Stimulated activated CD4-positive, alpha-beta T cell treated with anti-CD3 and anti-CD28 coated beads, Interleukin-4, amount 100 ng/mL, for 4 hours (primary cell): ENCODE measurements around the gene FARP1.

Source experiments
- DNase-seq, 2 experiments: peaks; one replicate each; pipeline ENCODE4 v3.0.0-alpha.2; 2020

The FARP1 gene

DNA sequence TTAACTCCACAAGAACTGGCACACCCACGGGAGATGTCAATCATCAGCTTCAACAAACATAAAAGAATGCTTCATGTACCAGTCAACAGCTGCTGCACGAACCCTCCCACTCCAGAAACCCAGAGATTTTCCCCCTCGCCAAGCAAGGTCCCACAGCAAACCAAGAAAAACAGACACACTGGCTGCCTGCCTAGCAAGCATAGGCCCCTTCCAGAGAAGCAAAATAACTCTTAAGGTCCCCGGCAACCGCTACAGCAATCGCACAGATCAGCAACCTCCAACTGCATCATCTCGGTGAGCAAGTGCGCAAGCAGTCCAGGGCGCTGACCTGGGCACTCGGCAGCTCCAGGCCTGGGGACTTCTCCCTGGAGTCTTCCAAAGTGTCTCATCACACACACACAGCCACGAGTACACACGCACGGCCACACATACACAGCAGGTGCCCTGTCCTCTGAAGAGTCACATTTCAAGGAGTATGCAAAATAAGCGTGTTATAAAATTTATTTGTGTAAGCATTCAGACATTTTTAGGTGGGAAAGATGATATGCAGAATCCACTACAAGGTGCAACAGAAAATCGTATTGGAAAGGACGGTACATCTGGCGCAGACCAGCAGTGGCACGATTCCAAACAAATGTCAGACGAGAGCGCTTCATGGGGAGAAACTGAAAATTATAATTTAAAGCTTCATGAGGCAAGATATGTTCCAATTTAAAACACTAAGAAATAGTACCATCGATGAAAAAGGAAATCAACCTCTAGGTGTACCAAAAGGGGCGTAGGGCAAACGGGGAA, 309.0 kb downstream of the FARP1 start:
- no peak for DNase-seq

DNA sequence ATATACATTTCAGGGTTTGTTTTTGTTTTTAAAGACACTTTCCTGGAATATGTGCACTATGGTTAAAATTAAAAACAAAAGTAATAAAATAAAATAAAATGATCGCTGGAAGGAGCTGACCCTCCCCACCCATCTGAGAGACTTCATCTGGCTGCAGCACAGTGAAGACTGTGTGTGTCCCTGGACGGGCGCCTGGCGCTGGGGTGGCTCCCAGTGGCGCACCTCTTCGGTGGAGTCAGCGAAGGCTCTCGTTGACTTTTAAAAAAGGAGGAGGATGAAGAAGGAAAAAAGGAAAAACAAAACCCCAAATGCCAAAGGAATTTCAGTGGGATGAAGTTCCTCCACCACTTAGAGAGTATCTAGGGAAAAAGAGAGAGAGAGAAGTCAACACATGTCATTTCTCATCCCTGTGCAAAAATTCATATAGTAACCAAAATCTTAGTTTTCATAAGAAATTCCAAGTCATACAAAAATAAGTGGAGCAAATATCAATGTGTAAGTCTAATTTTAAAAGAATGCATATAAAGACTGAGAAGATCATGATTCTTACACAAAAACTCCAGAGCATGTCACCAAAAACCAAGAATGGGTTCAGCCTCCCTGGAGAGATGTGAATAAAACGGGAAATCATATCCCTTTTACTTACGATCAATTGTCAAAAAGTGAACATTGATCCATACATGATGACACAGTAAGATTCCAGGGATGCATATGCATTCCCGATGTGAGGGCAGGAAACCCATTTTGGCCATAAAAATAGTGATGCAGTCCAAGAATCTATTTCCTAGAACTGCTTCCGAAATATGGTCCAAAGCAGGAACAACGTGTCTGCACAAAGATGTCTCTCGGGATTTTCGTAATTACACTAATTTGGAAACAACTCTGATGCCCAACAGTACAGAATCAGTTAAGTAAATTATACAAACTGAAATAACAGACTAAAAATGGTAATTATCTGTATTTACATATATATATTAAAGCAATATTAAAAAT, 310.3 kb downstream of the FARP1 start:
- no peak for DNase-seq

DNA sequence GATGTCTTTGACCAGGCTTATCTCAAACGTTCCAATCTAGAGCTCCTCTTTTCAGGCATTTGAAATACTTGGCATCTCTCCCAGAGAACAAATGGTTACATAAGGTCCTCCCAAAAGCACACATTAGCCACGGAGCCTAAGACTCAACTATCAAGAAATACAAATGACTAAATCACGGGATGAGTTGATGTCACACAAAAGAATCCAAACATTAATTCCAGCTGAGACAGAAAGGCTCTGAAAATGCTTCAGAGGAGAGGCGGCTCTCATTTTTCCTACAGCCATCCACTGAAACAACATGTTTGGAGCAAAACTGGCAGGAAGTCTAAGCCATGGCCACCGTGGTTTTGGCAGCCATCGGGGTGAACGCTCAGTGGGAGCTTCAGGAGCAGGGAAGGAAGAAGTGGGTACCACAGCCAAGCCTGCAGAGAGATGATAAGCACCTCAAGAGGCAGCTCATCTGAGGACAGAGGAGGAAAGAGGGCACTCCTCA, 311.5 kb downstream of the FARP1 start:
- DNase-seq = no peak

DNA sequence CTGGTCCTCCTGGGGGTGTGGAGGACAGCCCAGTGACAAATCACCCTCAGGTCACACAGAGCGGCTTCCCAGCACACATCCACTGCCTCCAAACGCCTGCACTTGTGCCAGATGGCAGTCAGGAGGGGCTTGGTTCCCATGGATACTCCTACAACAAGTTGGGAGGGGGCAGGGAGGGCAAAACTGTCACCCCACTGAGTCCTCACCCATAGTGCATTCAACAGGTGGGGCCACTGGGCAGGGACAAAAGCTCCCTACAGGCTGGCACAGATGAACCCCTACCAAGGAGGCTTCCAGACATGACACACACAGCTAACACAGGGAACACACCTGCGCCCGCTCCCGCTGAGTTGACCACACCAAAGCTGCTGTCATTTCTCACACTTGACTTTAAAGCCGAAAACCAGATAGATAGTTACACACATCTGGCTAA, 313.5 kb downstream of the FARP1 start:
- no peak for DNase-seq

DNA sequence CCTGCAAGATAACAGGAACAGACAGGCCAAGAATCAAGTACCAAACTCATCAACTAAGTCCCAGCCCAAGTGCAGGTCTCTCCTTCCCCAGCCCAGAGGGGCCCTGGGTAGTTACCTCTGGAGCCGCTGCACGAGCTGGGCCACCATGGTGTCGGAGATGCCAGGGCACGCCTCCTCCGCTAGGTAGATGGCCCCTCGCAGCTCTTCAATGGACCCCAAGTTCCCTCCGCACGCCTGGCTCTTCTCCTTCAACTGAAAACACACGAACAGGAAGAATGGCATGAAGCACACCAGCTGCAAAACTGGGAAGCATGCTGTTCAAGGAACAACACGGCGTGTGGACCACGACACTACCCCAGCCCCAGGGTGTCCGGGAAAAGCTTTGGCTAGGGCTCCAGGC, 314.2 kb downstream of the FARP1 start:
- no peak for DNase-seq

DNA sequence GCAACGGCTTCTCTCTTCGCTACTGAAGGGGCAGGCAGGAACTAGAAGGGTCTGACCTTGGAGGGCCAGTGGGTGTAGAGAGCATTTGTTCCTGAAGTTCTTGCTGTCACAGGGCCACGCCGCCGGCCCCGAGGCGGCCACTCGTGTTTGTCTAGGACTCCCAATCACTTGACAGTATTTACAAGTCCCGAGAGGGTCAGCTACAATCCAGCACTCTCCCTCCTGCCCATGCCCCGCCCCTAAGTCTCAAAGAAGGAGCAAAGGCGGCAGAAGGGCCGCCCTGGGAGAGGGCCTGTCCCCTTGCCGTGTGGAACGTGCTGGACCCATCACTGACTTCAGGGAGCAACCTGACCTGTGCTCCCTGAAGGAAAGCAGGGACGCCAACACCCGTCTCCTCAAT, 315.5 kb downstream of the FARP1 start:
- no peak for DNase-seq

DNA sequence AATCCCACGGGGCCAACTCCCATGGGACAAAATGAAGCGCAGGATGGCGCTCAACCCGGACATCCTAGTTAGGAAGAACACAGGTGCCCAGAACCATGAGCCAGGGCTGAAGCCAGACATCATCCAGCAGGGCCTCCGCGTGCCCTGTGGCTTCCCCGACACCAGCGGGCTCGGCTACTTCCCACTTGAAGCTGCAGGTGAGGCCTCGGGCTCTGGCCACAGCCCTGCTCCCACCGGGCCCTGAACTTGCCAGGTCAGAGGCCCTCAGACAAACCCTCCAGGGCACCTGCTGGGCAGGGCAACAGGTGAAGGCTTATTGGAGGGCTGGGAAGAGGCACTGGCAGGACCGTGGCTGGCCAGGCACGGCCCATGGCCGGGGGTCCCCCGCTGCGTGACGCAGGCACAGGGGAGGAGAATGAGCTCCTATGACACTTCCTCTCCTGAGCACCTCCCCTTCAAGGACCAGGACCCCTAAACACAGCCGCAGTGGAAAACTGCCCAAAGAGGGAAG, 316.3 kb downstream of the FARP1 start:
- DNase-seq = no peak

DNA sequence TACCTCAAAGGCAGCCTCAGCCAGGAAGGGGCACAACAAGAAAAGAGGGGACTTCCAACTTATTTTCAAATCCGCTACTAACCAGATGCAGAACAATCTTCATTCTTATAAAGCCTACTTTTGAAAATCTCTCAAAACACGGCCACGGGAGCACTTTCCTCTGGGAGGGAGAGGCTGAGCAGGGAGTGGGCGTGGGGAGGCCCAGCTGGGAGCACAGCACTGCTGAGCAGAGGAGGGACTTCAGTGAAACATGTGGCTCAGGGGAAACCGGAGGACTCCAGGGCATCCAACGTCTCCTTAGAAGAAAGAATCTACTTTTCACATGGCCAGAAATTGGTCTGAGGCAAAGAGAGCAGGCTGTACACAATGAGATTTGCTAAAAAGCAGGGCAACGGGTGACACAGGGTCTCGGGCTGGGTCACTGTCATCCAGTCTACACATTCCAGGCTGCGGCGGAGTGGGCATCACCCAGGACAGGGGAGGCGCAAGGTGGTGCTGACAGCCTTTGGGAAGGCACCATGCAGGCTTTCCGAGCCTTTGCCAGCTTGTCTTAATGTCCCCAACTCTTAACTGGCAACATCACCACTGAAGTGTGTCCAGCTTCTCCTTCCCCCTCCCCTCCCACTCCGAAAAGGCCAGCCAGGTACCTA, 317.0 kb downstream of the FARP1 start:
- no peak for DNase-seq

DNA sequence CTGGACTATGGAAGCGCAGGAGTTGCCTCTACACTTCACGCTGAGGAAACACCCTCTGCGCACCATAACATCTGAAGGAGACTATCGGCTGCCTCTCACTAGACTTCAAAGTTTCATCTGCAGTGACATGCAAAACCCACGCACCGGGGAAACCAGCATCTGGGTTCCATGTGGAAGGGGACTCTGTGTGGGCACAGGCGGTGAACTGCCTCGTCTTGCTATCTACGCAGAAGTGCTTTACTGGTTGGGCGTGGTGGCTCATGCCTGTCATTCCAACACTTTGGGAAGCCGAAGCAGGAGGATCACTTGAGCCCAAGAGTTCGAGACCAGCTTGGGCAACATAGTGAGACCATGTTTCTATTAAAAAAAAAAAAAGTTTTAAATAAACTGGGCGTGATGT, 317.6 kb downstream of the FARP1 start:
- DNase-seq = peak in 1 of 2 experiments; percentile 40

DNA sequence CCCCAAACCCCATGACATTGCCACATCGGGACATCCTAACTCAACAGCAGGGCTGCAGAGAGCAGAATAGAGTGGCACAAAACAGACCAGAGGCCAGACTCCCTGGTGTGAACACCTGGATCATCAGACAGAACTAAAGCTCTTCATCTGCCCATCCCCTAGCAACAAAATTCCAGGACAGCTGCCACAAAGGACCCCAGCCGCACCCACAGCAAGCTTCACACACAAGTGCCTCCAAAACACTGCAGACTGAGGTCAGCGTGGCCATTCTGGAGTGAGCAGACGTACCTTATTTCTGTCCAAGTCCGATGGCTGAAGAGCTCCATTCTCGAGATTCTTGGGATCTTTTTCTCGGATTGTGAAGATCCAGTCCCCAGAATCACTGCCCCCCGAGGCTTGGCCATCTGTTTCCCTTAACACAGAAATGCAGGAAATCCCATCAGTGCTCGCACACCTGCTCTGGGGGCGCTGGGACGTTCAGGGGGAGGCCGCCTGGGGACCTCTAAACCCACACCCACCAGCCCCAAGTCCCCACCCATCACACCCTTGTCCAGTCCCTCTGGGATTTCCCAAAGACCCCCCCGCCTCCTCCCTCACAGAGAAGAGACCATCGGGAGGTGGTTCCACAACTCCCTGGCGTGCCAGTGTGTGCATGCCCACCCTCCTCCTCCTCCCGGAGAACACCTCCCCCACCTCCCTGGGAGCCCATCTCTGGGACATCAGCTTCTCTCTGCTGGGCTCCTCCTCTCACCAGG, 318.8 kb downstream of the FARP1 start:
- DNase-seq = no peak

DNA sequence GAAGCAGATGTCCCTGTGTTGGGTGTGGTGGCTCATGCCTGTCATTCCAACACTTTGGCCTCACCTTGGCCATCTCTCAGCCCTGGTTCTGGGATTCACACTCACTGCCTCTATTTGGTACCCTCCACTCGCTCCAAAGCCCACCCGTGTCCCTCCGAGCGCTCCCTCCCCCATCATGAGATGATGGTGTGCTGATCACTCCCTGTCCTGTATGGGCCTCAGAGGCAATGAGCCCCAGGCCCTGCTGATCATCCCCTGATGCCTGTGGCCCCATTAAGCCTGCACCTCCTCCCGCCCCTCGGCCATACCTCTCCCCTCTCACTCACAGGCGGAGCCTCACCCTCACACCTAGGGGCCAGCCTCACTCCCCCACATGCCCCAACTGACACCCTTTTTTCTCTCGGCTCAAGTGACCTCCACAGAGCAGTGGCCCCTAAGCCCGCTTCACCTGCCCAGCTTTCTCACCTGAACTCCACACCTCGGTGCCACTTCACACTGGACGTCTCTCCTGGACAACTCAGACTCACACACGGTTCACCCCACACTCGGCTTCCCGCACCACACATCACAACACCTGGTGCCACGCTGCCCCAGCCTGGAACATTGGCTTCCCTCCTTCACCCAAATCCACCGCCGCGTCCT, 319.5 kb downstream of the FARP1 start:
- no peak for DNase-seq

DNA sequence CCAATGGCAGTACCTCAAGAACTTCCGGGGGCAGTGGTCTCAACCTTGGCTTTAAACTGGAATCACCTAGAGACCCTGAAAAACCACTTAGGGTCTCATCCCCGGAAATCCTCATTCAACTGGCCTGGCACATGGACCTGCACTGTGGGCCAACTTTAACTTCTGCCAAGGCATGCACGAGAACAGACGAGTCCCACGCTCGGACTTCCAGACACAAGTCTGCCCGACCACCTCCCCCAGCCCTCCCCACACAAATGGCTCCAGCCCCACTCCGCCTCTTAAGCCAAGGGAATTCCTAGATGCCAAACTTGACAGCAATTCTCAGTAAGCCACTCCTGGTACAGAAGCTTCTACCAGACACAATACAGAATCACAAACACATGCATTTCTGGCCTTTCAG, 320.1 kb downstream of the FARP1 start:
- DNase-seq = no peak

DNA sequence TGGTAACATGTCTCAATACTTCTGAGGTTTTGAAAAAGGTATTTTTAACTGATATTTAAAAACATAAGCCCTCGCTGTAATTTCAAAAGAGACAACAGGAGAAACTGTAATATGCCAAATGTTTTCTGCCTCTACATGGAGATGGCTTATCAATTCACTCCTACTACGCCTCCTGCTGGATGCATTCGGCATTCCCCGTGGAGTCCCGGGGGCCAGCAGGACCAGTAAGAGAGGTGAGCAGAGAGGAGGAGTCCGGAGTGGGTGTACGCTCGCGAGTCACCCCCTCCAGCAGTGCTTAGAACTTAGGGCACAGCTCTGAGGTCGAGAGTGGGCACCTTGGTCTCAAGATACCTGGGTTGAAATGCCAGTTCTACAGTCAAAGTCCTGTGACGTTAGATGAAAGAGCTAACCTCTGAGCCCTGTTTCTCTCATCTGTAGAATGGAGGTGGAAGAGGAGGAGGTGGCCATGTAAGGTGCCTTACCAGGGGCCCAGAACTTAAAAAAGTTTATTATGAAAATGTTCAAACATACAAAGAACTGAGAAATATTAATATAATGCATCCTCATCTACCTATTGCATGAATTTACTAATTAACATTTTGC, 323.8 kb downstream of the FARP1 start:
- DNase-seq = peak; percentile 37 to 59

DNA sequence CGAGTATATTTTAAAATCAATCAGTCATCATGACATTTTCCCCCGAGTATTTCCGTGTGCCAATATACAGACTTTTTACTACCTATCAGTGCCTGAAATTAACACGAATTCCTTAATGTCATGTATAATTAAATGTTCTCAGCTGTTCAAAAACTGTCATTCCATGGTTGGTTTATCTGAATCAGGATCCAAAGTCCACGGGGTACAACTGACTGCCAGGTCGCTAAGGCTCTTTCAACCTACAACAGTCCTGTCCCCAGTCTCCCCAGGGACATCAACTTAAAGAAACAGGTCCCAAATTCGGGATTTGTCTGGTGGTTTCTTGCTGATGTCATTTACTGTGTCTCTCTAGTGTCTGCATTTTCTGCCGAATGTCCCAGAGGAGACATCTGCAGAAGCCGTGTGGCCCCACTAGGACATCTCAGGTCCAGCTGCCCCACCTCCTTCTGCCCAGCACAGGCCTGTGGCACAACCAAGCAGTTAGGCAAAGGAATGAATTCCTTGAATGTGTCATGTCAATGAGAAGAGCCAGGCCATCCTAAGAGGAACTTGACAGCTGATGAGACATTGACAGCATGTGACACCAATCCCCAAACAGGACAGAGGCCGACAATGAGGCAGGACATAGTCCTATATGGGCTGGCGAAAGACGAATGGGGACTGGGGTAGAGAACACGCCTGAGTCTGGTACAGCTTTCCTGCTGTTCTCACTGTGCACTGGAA, 324.5 kb downstream of the FARP1 start:
- DNase-seq = no peak

DNA sequence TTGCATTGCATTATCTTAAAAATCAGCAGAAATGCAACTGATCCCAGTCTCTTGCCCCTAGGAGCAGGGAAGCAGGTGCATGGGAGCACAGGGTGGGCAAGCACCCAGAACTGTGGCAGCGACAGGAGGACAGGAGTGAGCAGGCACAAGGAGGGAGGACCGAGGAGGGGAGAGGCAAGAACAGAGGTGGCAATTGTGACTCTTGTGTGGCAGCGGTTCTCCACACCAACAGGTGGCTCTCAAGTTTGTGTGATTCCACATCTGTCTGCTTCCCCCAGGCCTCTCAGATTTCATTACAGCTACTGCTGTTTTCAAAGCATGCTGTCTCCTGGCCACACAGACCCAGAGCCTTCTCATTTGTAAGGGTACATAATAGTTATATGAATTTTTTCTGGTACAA, 325.5 kb downstream of the FARP1 start:
- DNase-seq = no peak

DNA sequence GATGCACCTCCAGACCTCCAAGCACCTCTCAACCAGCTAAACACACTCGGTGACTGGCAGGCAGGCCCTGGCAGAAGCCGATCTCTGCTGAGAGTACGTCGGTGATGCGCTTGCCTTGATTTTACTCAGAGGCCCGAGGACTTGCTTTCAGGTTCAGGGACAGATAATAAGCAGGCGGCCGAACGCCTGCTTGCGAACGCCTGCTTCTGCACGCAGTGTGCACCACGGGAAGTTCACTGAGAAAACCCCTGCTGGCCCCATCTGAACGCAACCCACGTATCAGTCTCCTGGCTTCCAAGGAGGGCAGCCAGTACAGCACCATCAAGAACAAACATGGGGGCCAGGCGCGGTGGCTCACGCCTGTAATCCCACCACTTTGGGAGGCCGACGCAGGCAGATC, 326.0 kb downstream of the FARP1 start:
- no peak for DNase-seq

DNA sequence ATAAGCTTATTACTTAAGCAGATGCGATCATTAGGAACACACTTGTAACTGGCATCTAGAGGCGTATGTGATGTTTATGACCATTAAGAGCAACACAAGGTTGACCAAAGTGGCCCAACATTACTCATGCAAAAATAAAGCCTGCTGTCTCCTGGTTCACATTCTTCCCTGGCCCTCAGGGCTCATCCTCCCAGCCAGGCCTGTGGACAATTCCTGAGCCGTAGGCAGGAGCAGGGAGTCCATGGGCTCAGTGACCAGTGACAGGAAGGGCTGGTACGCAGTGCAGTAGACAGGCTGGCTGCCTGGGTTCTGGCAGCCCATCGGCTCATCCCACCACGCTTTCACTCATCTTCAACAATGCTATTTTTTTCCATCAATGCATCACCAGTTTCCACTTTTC, 328.0 kb downstream of the FARP1 start:
- DNase-seq = no peak

DNA sequence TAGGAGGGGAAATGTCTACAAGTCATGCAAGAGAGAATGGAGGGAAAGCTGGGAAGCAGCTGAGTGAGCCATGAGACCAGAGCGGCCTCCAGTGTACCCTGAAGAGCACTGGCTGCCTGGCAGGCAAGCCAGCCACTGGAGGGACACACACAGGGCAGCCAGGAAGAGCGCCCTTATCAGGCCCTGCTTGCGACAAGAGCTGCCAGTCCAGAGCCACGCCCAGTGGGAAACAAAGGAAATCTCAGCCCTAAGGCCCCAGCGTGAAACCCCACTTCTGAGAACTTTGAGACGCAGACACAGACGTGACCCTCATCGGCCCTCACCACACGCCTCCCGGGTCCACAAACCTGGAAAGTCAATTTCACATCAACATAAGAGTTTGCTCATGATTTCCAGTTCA, 329.0 kb downstream of the FARP1 start:
- no peak for DNase-seq

DNA sequence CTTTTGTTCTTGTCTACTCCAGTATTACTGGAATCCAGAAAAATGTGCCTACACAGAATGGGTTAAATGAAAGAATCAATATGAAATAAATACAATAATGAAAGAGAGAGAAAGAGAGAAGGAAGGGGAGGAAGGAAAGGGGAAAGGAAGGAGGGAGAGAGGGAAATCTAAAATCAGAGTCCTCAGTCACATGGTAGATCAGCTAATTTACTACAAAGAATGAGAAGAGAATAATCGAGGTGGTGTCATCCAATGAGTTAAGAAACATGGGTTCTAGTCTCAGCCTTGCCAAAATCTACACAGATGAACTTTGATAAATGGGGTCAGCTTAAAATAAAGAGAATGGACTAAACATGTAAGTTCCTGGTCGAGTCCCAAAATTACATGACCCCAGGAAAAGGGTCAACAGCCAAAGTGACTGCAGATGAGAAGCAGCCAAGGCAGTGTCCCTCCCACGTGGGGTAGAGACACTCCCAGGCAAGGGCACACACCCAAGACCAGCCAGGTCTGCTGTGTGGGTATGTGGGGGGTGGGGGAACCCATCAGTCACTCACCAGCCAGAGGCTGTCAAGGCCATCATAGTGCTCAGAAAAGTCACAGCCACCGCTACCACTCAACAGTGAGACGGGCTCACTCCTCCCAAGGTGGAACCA, 330.4 kb downstream of the FARP1 start:
- no peak for DNase-seq

DNA sequence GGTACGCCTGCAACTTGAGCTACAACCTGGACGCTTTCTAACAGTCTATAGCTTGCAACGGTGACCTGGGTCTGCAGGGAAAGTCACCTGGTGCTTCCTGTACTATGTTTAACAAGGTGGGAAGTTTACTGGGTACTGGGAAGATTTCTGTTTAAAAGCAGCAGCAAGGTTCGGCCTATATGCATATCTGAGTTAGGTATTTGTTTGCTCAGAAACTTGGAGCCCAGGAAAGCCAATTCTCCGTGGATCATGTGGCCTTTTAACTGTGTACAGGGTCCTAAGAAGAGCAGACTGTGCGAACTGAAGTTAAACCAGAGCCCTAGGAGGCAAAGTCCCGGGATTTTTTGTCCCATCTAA, 330.9 kb downstream of the FARP1 start:
- DNase-seq = no peak
